ENCODE results near the gene INPP5F. TPM values are rescaled to one million over a fixed set of nuclear protein-coding genes. Genes with fewer than 3 reads are reported as not detected.

INPP5F gene
- total and polyA plus RNA-seq, 2 donors = 9.4 to 10.8 TPM

DNA sequence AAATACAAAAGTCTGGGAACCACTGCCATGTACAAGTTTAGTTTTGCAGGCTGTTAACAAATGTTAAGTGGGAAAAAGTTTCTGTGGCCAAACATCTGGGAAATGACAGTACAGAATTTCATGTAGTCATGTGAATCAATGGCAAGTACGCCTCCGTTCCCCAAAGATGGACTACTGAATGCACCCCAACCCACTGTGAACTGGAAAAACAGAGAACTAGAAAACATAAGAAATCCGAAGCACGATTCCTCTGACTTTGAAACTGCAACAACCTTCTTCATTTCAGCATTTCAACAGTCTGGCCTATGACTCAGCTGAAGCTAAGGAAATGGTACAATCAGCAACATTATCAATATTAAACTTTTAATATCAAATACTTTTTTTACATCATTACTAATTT lies 105.0 kb downstream of the INPP5F start:
- Histone ChIP-seq H3K27me3 (ENCODE audit: control insufficient read depth in 2 of 2, insufficient read depth in 1 of 2, low read length in 1 of 2) (no peaks in the 10 kb centered on the region), H3K36me3 (ENCODE audit: control insufficient read depth in 2 of 2, insufficient read depth in 2 of 2, low read length in 1 of 2) (peaks cover 23 to 77% of the 10 kb centered on the region in 2 donors), H3K9me3 (ENCODE audit: control insufficient read depth in 2 of 2, insufficient read depth in 1 of 2, low read length in 1 of 2) (no peaks in the 10 kb centered on the region), H3K4me3 (ENCODE audit: low read length in 2 of 2) (no peak overlapping the region), H3K27ac (ENCODE audit: low read depth in 1 of 2, low read length in 1 of 2) (no peak overlapping the region), H3K4me1 (ENCODE audit: control insufficient read depth in 2 of 2, insufficient read depth in 2 of 2, low read length in 2 of 2) (no peaks in the 10 kb centered on the region)
- 97% methylated on average over 4 of the region's 4 CpGs for WGBS
- DNase-seq (ENCODE audit: low read depth in 6 of 9, low spot score in 9 of 9) = no peak

GRCh38 chr10:119831656-119832055 lies 105.8 kb downstream of the INPP5F start:
- Histone ChIP-seq H3K27me3 (ENCODE audit: control insufficient read depth in 2 of 2, insufficient read depth in 1 of 2, low read length in 1 of 2) (no peaks in the 10 kb centered on the region), H3K9me3 (ENCODE audit: control insufficient read depth in 2 of 2, insufficient read depth in 1 of 2, low read length in 1 of 2) (no peaks in the 10 kb centered on the region), H3K36me3 (ENCODE audit: control insufficient read depth in 2 of 2, insufficient read depth in 2 of 2, low read length in 1 of 2) (peaks cover 27 to 84% of the 10 kb centered on the region in 2 donors), H3K4me1 (ENCODE audit: control insufficient read depth in 2 of 2, insufficient read depth in 2 of 2, low read length in 2 of 2) (no peaks in the 10 kb centered on the region), H3K4me3 (ENCODE audit: low read length in 2 of 2) (no peak overlapping the region), H3K27ac (ENCODE audit: low read depth in 1 of 2, low read length in 1 of 2) (no peak overlapping the region)
- no peak for DNase-seq (ENCODE audit: low read depth in 6 of 9, low spot score in 9 of 9)
- 98% methylated on average over 11 of the region's 11 CpGs for WGBS

- Histone ChIP-seq H3K36me3 (ENCODE audit: control insufficient read depth in 2 of 2, insufficient read depth in 2 of 2, low read length in 1 of 2) (peaks cover 33 to 85% of the 10 kb centered on the region in 2 donors), H3K27ac (ENCODE audit: low read depth in 1 of 2, low read length in 1 of 2) (no peak overlapping the region), H3K4me3 (ENCODE audit: low read length in 2 of 2) (no peak overlapping the region), H3K9me3 (ENCODE audit: control insufficient read depth in 2 of 2, insufficient read depth in 1 of 2, low read length in 1 of 2) (no peaks in the 10 kb centered on the region), H3K27me3 (ENCODE audit: control insufficient read depth in 2 of 2, insufficient read depth in 1 of 2, low read length in 1 of 2) (no peaks in the 10 kb centered on the region), H3K4me1 (ENCODE audit: control insufficient read depth in 2 of 2, insufficient read depth in 2 of 2, low read length in 2 of 2) (no peaks in the 10 kb centered on the region)
- no peak for DNase-seq (ENCODE audit: low read depth in 6 of 9, low spot score in 9 of 9)
- 98% methylated on average over 2 of the region's 2 CpGs for WGBS
Observed at GRCh38 chr10:119832951-119833350, 107.1 kb downstream of the INPP5F start.

DNA sequence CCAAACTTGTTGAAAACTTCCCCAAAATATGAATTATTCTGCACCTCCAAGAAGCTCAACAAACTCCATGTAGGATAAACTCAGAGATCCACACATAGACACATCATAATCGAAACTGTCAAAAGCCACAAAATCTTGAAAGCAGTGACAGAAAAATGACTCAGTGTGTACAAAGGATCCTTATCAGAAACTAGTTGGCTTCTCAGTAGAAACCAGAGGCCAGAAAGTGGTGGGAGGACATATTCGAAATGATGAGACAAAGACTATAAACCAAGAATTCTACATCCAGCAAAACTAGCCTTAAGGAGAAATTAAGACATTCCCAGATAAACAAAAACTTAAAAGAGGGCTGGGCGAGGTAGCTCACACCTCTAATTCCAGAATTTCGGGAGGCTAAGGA lies 108.3 kb downstream of the INPP5F start:
- Histone ChIP-seq H3K9me3 (ENCODE audit: control insufficient read depth in 2 of 2, insufficient read depth in 1 of 2, low read length in 1 of 2) (no peaks in the 10 kb centered on the region), H3K27ac (ENCODE audit: low read depth in 1 of 2, low read length in 1 of 2) (no peak overlapping the region), H3K4me1 (ENCODE audit: control insufficient read depth in 2 of 2, insufficient read depth in 2 of 2, low read length in 2 of 2) (no peaks in the 10 kb centered on the region), H3K27me3 (ENCODE audit: control insufficient read depth in 2 of 2, insufficient read depth in 1 of 2, low read length in 1 of 2) (no peaks in the 10 kb centered on the region), H3K36me3 (ENCODE audit: control insufficient read depth in 2 of 2, insufficient read depth in 2 of 2, low read length in 1 of 2) (peaks cover 30 to 84% of the 10 kb centered on the region in 2 donors), H3K4me3 (ENCODE audit: low read length in 2 of 2) (no peak overlapping the region)
- over 99% methylated on average over 4 of the region's 4 CpGs for WGBS
- no peak for DNase-seq (ENCODE audit: low read depth in 6 of 9, low spot score in 9 of 9)

DNA sequence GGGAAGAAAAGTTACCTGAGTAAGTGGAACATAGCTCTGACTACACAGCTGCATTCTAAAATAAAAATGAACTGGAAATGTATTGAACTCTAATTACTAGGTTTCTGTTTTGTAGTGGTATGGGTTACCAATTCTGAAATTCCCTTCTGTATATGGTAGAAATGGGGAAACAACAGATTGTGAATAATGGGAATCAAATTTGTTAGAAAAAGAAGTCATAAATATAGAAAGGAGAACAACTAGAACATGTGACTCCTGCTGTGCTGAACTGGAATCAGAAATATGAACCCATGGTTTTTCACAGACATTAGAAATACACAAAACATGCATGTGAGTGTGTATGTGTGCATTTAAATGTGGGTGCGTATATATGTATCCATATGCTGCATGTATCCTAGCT lies 119.8 kb downstream of the INPP5F start:
- H3K4me3 ChIP-seq (ENCODE audit: low read length in 2 of 2) = no peak overlapping the region
- no peaks in the 10 kb centered on the region for H3K4me1 ChIP-seq (ENCODE audit: control insufficient read depth in 2 of 2, insufficient read depth in 2 of 2, low read length in 2 of 2)
- H3K9me3 ChIP-seq (ENCODE audit: control insufficient read depth in 2 of 2, insufficient read depth in 1 of 2, low read length in 1 of 2) = no peaks in the 10 kb centered on the region
- H3K27me3 ChIP-seq (ENCODE audit: control insufficient read depth in 2 of 2, insufficient read depth in 1 of 2, low read length in 1 of 2) = no peaks in the 10 kb centered on the region
- H3K27ac ChIP-seq (ENCODE audit: low read depth in 1 of 2, low read length in 1 of 2) = no peak overlapping the region
- peaks cover 39 to 87% of the 10 kb centered on the region in 2 donors for H3K36me3 ChIP-seq (ENCODE audit: control insufficient read depth in 2 of 2, insufficient read depth in 2 of 2, low read length in 1 of 2)
- WGBS = 100% methylated on average over 1 of the region's 1 CpG
- no peak for DNase-seq (ENCODE audit: low read depth in 6 of 9, low spot score in 9 of 9)

DNA sequence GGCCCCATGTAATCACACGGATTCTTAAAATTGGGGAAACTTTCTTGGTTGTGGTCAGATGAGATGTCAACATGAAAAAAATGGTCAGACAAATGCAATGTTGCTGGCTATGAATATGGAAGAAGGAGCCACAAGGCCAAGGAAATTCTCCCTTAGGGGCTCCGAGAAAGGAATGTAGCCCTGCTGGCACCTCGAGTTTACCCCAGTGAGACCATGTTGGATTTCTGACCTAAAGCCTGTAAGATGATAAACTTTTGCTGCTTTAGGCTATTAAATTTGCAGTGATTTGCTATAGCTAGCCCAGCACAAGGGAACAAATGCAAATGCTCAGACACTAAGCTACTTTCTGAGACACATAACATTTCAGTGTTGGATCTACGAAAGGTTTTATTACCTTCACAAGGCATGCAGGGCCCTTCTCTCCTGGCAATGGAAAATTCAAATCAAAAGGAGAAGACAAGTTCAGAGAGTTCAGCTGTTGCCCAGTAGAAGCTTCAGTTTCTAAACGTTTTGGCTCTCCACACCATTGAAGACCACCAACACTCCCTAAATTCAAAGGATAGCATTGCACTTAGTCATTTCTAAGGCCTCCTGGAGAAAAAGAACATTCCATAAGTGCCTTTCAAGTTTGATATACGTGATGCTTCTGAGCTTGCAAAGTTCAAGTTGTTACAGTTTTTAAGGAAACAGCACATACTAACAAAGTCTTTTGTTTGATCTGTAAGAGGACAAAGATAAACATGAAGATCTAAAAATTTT lies 123.4 kb downstream of the INPP5F start:
- no peaks in the 10 kb centered on the region for H3K27me3 ChIP-seq (ENCODE audit: control insufficient read depth in 2 of 2, insufficient read depth in 1 of 2, low read length in 1 of 2)
- 95% methylated on average over 6 of the region's 6 CpGs for WGBS
- H3K36me3 ChIP-seq (ENCODE audit: control insufficient read depth in 2 of 2, insufficient read depth in 2 of 2, low read length in 1 of 2) = peaks cover 37 to 87% of the 10 kb centered on the region in 2 donors
- H3K9me3 ChIP-seq (ENCODE audit: control insufficient read depth in 2 of 2, insufficient read depth in 1 of 2, low read length in 1 of 2) = no peaks in the 10 kb centered on the region
- H3K27ac ChIP-seq (ENCODE audit: low read depth in 1 of 2, low read length in 1 of 2) = no peak overlapping the region
- DNase-seq (ENCODE audit: low read depth in 6 of 9, low spot score in 9 of 9) = no peak
- H3K4me3 ChIP-seq (ENCODE audit: low read length in 2 of 2) = no peak overlapping the region
- no peaks in the 10 kb centered on the region for H3K4me1 ChIP-seq (ENCODE audit: control insufficient read depth in 2 of 2, insufficient read depth in 2 of 2, low read length in 2 of 2)

DNA sequence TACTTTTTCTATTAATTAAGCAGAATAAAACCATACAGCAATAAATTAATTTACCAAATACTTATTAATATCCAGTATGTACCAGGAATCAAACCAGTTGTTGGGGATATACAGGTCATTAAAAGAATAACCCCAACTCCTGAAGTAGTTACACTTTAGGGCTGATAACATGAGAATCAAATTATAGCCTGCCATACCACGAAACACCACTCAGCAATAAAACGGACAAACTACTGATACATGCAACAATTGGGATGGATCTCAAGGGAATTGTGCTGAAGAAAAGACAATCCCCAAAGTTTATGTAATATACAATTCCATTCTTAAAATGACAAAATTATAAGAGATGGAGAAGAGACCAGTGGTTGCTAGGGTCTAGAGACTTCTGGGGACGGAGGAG lies 124.1 kb downstream of the INPP5F start:
- no peaks in the 10 kb centered on the region for H3K4me1 ChIP-seq (ENCODE audit: control insufficient read depth in 2 of 2, insufficient read depth in 2 of 2, low read length in 2 of 2)
- DNase-seq (ENCODE audit: low read depth in 6 of 9, low spot score in 9 of 9) = no peak
- no peaks in the 10 kb centered on the region for H3K27me3 ChIP-seq (ENCODE audit: control insufficient read depth in 2 of 2, insufficient read depth in 1 of 2, low read length in 1 of 2)
- H3K27ac ChIP-seq (ENCODE audit: low read depth in 1 of 2, low read length in 1 of 2) = no peak overlapping the region
- H3K9me3 ChIP-seq (ENCODE audit: control insufficient read depth in 2 of 2, insufficient read depth in 1 of 2, low read length in 1 of 2) = no peaks in the 10 kb centered on the region
- 99% methylated on average over 3 of the region's 3 CpGs for WGBS
- no peak overlapping the region for H3K4me3 ChIP-seq (ENCODE audit: low read length in 2 of 2)
- peaks cover 32 to 80% of the 10 kb centered on the region in 2 donors for H3K36me3 ChIP-seq (ENCODE audit: control insufficient read depth in 2 of 2, insufficient read depth in 2 of 2, low read length in 1 of 2)

DNA sequence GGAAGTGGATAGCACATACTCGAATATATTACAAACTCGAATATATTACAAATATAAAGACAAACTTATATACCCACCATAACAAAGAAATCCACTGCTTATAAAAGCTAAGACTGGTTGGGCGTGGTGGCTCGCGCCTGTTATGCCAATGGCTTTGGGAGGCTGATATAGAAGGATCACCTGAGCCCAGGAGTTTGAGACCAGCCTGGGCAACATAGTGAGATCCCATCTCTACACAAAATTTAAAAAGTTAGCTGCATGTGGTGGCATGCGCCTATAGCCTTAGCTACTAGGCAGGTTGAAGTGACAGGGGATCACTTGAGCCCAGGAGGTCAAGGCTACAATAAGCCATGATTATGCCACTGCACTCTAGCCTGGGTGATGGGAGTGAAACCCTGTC lies 126.4 kb downstream of the INPP5F start:
- WGBS = 98% methylated on average over 6 of the region's 6 CpGs
- H3K36me3 ChIP-seq (ENCODE audit: control insufficient read depth in 2 of 2, insufficient read depth in 2 of 2, low read length in 1 of 2) = peaks cover 30 to 65% of the 10 kb centered on the region in 2 donors
- H3K4me1 ChIP-seq (ENCODE audit: control insufficient read depth in 2 of 2, insufficient read depth in 2 of 2, low read length in 2 of 2) = no peaks in the 10 kb centered on the region
- H3K27me3 ChIP-seq (ENCODE audit: control insufficient read depth in 2 of 2, insufficient read depth in 1 of 2, low read length in 1 of 2) = no peaks in the 10 kb centered on the region
- no peak for DNase-seq (ENCODE audit: low read depth in 6 of 9, low spot score in 9 of 9)
- H3K9me3 ChIP-seq (ENCODE audit: control insufficient read depth in 2 of 2, insufficient read depth in 1 of 2, low read length in 1 of 2) = no peaks in the 10 kb centered on the region
- H3K27ac ChIP-seq (ENCODE audit: low read depth in 1 of 2, low read length in 1 of 2) = no peak overlapping the region
- H3K4me3 ChIP-seq (ENCODE audit: low read length in 2 of 2) = no peak overlapping the region

GRCh38 chr10:119852822-119853221 lies 127.0 kb downstream of the INPP5F start:
- Histone ChIP-seq H3K4me1 (ENCODE audit: control insufficient read depth in 2 of 2, insufficient read depth in 2 of 2, low read length in 2 of 2) (no peaks in the 10 kb centered on the region), H3K9me3 (ENCODE audit: control insufficient read depth in 2 of 2, insufficient read depth in 1 of 2, low read length in 1 of 2) (no peaks in the 10 kb centered on the region), H3K27me3 (ENCODE audit: control insufficient read depth in 2 of 2, insufficient read depth in 1 of 2, low read length in 1 of 2) (no peaks in the 10 kb centered on the region), H3K27ac (ENCODE audit: low read depth in 1 of 2, low read length in 1 of 2) (no peak overlapping the region), H3K4me3 (ENCODE audit: low read length in 2 of 2) (no peak overlapping the region), H3K36me3 (ENCODE audit: control insufficient read depth in 2 of 2, insufficient read depth in 2 of 2, low read length in 1 of 2) (peaks cover 30 to 59% of the 10 kb centered on the region in 2 donors)
- 99% methylated on average over 6 of the region's 6 CpGs for WGBS
- no peak for DNase-seq (ENCODE audit: low read depth in 6 of 9, low spot score in 9 of 9)

Measured in thymus (tissue), 11 donors.